22Rv1 (cell line): ENCODE measurements around the gene VAT1.

Experiments used
- H3K27ac ChIP-seq: fragments of 450-650 bp; 2 replicates; pipeline ENCODE4 v1.5.1; 2017
- CTCF ChIP-seq: fragments of 450-650 bp; IDR thresholded peaks from 2 replicates; pipeline ENCODE4 v1.5.1; 2017; ENCODE audit warnings: mild to moderate bottlenecking
- ZFX ChIP-seq: fragments of 450-650 bp; IDR thresholded peaks from 2 replicates; pipeline ENCODE4 v1.6.1; 2017; ENCODE audit warnings: antibody characterized with exemption, borderline replicate concordance

Gene VAT1

DNA sequence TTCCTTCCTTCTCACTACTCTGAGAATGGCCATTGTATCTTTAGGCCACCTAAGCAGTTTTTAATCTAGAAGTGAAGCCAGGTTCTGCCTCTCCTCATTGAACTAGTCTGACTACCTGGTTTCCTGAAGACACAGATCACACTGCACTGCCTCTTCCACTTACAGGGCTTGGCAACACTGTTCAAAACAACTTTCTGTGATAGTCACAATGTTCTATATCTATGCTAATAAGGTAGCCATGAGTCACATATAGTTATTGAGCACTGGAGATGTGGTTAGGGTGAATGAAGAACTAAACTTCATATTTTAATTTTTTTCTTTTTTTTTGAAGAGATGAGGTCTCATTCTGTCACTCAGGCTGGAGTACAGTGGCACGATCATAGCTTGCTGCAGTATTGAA lies 29.8 kb upstream of the VAT1 start:
- TF ChIP-seq CTCF (no peak), ZFX (no peak)
- H3K27ac ChIP-seq, result no peak overlapping the region

- H3K27ac ChIP-seq, result no peak overlapping the region
- TF ChIP-seq CTCF, result no peak
- no peak for TF ChIP-seq ZFX
These were observed 21.8 kb upstream of the VAT1 start for GRCh38 chr17:43044024-43044423.

GRCh38 chr17:43043307-43043706 lies 21.1 kb upstream of the VAT1 start:
- TF ChIP-seq ZFX (no peak), CTCF (no peak)
- no peak overlapping the region for H3K27ac ChIP-seq

DNA sequence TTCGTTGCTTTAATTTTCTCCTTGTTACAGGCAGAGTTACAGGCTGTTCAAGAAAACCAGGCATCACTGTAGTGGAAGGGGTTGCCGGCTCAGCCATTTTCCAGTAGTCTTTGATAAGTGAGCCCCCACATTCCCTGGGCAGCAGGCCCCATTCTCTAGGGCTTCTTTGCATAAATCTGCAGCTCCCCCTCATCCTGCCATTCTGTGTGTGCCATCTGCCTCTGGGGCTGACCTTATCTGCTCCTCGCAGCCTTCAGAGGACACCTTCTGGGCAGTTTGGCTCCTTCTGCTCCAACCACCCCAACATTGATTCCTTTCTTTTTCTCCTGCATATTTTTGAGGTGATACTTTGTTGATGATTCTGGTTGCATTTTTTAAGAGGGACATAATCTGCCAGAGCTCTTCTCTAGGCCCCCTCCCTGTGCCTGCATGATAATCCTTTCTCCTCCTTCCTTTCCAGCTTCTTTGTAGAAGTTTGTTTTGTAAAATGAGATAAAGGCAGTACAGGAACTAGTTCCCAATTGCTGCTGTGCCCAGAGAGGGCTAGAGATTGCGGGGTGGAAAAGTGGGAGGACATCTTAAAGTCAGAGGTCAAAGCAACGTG lies 19.9 kb upstream of the VAT1 start:
- no peak for TF ChIP-seq CTCF
- no peak for TF ChIP-seq ZFX
- H3K27ac ChIP-seq, result no peak overlapping the region

DNA sequence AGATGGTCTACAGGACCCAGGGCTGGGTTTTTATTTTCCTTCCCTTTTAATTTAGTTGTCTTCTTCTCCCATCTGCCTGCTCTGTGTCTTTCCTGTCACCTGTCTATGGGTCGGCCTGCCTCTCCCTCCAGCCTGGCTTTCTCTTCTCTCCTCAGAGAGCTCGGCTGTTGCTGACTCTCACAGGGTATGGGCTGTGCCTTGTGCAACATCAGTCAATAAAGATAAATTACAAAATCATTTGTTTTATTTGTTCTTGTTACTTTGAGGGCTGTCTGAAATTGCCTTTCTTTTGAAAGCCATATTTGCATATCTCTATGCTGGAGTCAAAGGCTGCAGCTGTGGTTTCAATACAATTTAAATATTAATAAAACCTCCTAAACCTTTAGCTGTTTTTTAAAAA lies 18.5 kb upstream of the VAT1 start:
- no peak for TF ChIP-seq ZFX
- no peak for TF ChIP-seq CTCF
- H3K27ac ChIP-seq, result no peak overlapping the region

GRCh38 chr17:43039646-43040045 lies 17.5 kb upstream of the VAT1 start:
- no peak overlapping the region for H3K27ac ChIP-seq

DNA sequence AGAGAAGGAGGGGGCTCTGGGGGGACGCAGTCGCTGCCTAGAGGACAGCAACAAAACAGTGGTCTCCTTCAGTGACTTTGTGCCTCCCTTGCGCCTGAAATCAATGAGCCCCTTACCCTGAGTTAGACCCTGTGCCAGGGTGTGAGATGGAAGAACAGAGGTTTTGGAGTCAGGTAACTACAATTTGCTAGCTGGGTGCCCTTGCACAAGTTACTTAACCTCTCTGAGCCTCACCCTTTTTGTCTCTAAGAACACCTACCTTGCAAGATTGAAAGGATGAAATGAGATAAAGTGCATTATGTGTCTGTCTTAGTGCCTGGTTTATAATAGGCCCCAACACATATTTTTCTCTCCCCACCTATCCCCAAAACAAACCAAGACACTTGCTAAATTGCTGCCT lies 12.7 kb upstream of the VAT1 start:
- no peak for TF ChIP-seq CTCF
- TF ChIP-seq ZFX, result no peak
- H3K27ac ChIP-seq, result no peak overlapping the region

More at GRCh38 chr17:43039646-43040045, 17.5 kb upstream of the VAT1 start:
- TF ChIP-seq ZFX (no peak), CTCF (no peak)
